Stimulated activated CD8-positive, alpha-beta memory T cell treated with anti-CD3 and anti-CD28 coated beads, Interleukin-12 subunit alpha, Interleukin-12 subunit beta, amount 100 ng/mL, for 4 hours (primary cell): ENCODE measurements around the gene PDE6B.
"Not testable (repeated sequence)": the region's sequence is repeated elsewhere in the genome, so short reads cannot be mapped to it uniquely, and the experiment has no call there.

Experiments
- DNase-seq: peaks from one replicate; pipeline ENCODE4 v3.0.0-alpha.2; 2020; ENCODE audit warnings: low read depth

PDE6B gene

GRCh38 chr4:635851-636627, 10.7 kb downstream of the PDE6B start:
- DNase-seq = no peak

GRCh38 chr4:636628-637159, 11.3 kb downstream of the PDE6B start:
- no peak for DNase-seq

- no peak for DNase-seq
Measured at GRCh38 chr4:637536-638280, 12.3 kb downstream of the PDE6B start.

- not testable (repeated sequence) for DNase-seq
Measured at GRCh38 chr4:642366-642765, 17.0 kb downstream of the PDE6B start.

- DNase-seq = no peak
Measured at GRCh38 chr4:646460-646859, 21.1 kb downstream of the PDE6B start.

GRCh38 chr4:647481-647880, 22.1 kb downstream of the PDE6B start:
- no peak for DNase-seq

GRCh38 chr4:648579-649292, 23.4 kb downstream of the PDE6B start:
- no peak for DNase-seq

- DNase-seq = no peak
Measured at GRCh38 chr4:649293-649625, 23.9 kb downstream of the PDE6B start.

- no peak for DNase-seq
Measured at GRCh38 chr4:649751-650310, 24.5 kb downstream of the PDE6B start.

- no peak for DNase-seq
Measured at GRCh38 chr4:650461-650860, 25.1 kb downstream of the PDE6B start.

- no peak for DNase-seq
Measured at GRCh38 chr4:650951-651883, 25.8 kb downstream of the PDE6B start.

- DNase-seq = no peak
Measured at GRCh38 chr4:651884-652642, 26.7 kb downstream of the PDE6B start.

- no peak for DNase-seq
Measured at GRCh38 chr4:653080-653821, 27.9 kb downstream of the PDE6B start.

GRCh38 chr4:653831-654502, 28.6 kb downstream of the PDE6B start:
- no peak for DNase-seq

- DNase-seq = no peak
Measured at GRCh38 chr4:654503-654845, 29.1 kb downstream of the PDE6B start.

- DNase-seq = no peak
Measured at GRCh38 chr4:654871-655463, 29.6 kb downstream of the PDE6B start.

- DNase-seq = no peak
Measured at GRCh38 chr4:655464-656151, 30.2 kb downstream of the PDE6B start.
